Right lobe of liver (tissue), 4 donors: ENCODE data around the gene SLC5A9.

Experiments
- POLR2A ChIP-seq: fragments of 450-650 bp; IDR thresholded peaks from one replicate; pipeline ENCODE4 v1.6.1; 2017; ENCODE audit warnings: antibody characterized with exemption, mild to moderate bottlenecking
- TF ChIP-seq, protein P1 (sequence below), 4 donors: fragments of 200-600 bp in 3 of 4; fragments of 450-650 bp in 1 of 4; IDR thresholded peaks; one replicate each; pipeline versions ENCODE4 v1.5.1 to v1.8.0; 2016 to 2022; ENCODE audit warnings: antibody characterized with exemption in 4 of 4, mild to moderate bottlenecking in 2 of 4
- donor health status: DM: no; HTN: no; CAD: no.
- donor health status: DM: no; HTN: no; CAD: no.
- donor health status: DM: no; HTN: yes; CAD: no.

DNA sequence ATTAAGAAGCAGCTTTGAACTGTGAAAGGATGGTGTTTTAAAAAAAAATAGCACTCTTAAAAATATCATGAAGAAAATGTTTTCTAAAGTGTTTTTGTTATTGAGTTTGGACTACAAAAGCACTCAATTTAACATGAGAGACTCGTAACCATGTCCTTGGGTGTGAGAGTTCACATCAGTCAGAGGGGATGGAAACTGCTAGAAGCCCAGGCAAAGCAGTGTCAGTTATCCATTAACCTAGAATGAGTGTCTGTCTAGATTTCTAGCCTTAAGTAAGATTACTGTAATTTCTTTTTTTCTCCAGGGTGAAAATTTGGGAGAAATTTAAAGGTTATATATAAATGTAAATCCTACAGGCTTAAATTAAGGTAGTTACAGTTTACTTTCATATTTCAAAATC lies 31.7 kb downstream of the SLC5A9 start:
- TF ChIP-seq, protein P1, sequence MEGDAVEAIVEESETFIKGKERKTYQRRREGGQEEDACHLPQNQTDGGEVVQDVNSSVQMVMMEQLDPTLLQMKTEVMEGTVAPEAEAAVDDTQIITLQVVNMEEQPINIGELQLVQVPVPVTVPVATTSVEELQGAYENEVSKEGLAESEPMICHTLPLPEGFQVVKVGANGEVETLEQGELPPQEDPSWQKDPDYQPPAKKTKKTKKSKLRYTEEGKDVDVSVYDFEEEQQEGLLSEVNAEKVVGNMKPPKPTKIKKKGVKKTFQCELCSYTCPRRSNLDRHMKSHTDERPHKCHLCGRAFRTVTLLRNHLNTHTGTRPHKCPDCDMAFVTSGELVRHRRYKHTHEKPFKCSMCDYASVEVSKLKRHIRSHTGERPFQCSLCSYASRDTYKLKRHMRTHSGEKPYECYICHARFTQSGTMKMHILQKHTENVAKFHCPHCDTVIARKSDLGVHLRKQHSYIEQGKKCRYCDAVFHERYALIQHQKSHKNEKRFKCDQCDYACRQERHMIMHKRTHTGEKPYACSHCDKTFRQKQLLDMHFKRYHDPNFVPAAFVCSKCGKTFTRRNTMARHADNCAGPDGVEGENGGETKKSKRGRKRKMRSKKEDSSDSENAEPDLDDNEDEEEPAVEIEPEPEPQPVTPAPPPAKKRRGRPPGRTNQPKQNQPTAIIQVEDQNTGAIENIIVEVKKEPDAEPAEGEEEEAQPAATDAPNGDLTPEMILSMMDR (IDR thresholded peaks at IDR 0.05): no peak
- no peak for TF ChIP-seq POLR2A
